ENCODE results near the gene CEP44. TPM values are rescaled to one million over a fixed set of nuclear protein-coding genes. Genes with fewer than 3 reads are reported as not detected.

The CEP44 gene
- total and polyA plus RNA-seq, 10 of the 15 experiments (the other 5 are each of a cell fraction or from before 2014, with no cell fraction given): 7.6 to 19.8 (median 14.2) TPM

DNA sequence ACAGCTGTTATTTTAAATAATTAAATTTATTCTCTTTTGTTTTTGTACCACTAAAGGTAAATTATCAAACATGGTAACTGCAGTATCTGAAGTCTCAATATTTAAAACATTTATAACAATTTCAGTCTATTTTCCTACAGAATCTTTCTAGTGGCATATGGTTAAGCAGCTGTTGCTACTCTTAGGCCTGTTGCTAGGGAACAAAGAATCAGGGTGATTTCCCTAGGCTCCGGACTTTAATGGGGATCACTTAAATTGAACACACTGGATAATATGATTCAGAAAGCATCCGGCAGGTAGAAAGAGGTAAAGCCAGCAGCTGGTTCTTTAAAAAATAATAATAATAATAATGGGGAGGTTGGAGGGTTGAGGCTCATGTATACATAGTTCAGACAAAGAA is 17.8 kb upstream of the CEP44 start:
- TF ChIP-seq RFX5 (IDR thresholded peaks at IDR 0.05; ENCODE audit: low read depth, low read length) (0 out of 2 replicates have a peak, but pooled peaks have one; percentile 31), KAT2A (conservative IDR thresholded peaks at IDR 0.05; ENCODE audit: control insufficient read depth, low read depth, low read length) (no peak)
- Histone ChIP-seq H3K4me3 (no peak overlapping the region), H3K9me3 (replicated peaks; ENCODE audit: control insufficient read depth, insufficient read depth, low read length) (no peaks in the 10 kb centered on the region), H3K9ac (ENCODE audit: control insufficient read depth, insufficient read depth, low read length) (no peak overlapping the region), H3K4me2 (ENCODE audit: control insufficient read depth, insufficient read depth) (no peak overlapping the region), H4K20me1 (ENCODE audit: control insufficient read depth, insufficient read depth) (no peaks in the 10 kb centered on the region), H3K27ac (ENCODE audit: control insufficient read depth, insufficient read depth) (no peak overlapping the region; the same call in 1 of the 2 replicates), H3K79me2 (ENCODE audit: control insufficient read depth, insufficient read depth, low read length) (no peaks in the 10 kb centered on the region; the same call in 1 of the 2 replicates), H3K4me1 (ENCODE audit: control insufficient read depth, insufficient read depth, low read length) (peaks cover 4% of the 10 kb centered on the region), H2AFZ (ENCODE audit: control insufficient read depth, low read depth, low read length) (no peak overlapping the region), H3K27me3 (replicated peaks in 1 of 2; ENCODE audit: control insufficient read depth in 2 of 2, insufficient read depth in 2 of 2, low read length in 1 of 2) (no peaks in the 10 kb centered on the region), H3K36me3 (ENCODE audit: control insufficient read depth in 2 of 2, insufficient read depth in 2 of 2, low read length in 1 of 2) (no peaks in the 10 kb centered on the region; a peak in 1 of 4 replicates)
- FAIRE-seq (no peak), ATAC-seq (peak; percentile 70), DNase-seq (ENCODE audit: low read depth, low spot score) (no peak)
- in situ Hi-C loops (cut with MboI) (no loop called here), intact Hi-C loops (cut with micrococcal nuclease; ENCODE audit: unreplicated experiment) (no loop called here)
- BruUV-seq (replicated peaks): no TSS peak
- ChIA-PET RAD21 (ENCODE audit: unreplicated experiment) (interaction anchor here (1.4 to 1.5 kb wide), 2 partner anchors 9 to 15 kb away, joined by 3 to 5 read pairs; no protein-coding TSS in a partner anchor), POLR2A (interaction anchor here (1.1 to 3.8 kb wide), 2 partner anchors 14 to 17 kb away, joined by 3 to 21 read pairs; partner anchors contain the start of genes CEP44 and FBXO8), CTCF (interaction anchor here (0.7 to 2.2 kb wide), 8 partner anchors 9 to 106 kb away, joined by 3 to 9 read pairs (median 5); partner anchors contain the start of genes CEP44 and FBXO8), SMC1A (ENCODE audit: uncharacterized antibody, unreplicated experiment) (interaction anchor here (1.0 to 3.8 kb wide), 14 partner anchors 8 to 93 kb away, joined by 3 to 45 read pairs (median 4); partner anchors contain the start of genes CEP44 and FBXO8)
- WGBS (ENCODE audit: insufficient coverage, insufficient replicate concordance, low lambda C conversion rate, missing lambda C conversion rate): 95% methylated on average over 2 of the region's 2 CpGs

DNA sequence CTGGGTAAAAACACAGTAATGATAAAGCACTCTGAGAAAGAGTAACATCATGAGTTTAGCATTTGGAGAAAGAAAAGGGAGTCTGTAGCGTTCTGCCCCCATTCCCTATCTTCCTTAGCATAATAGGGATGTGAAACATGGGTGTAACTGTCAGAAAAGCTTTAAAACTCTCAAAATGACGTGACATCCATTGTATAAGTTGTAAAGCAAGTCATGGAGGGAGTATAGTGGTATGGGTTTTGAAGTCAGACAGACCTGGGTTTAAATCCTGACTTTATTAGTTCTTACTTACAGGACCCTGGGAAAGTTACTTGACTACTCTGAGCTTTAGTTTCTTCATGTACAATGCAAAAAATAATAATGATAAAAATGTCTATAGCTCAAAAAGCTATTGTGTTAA is 17.3 kb upstream of the CEP44 start:
- no peak for FAIRE-seq
- WGBS (ENCODE audit: insufficient coverage, insufficient replicate concordance, low lambda C conversion rate, missing lambda C conversion rate): 60% methylated on average over 2 of the region's 2 CpGs
- intact Hi-C loops (cut with micrococcal nuclease; ENCODE audit: unreplicated experiment): no loop called here

More for the DNA sequence above, 17.3 kb upstream of the CEP44 start:
- BruUV-seq (replicated peaks): no TSS peak
- Histone ChIP-seq H3K27me3 (replicated peaks in 1 of 2; ENCODE audit: control insufficient read depth in 2 of 2, insufficient read depth in 2 of 2, low read length in 1 of 2) (no peaks in the 10 kb centered on the region), H3K27ac (ENCODE audit: control insufficient read depth, insufficient read depth) (no peak overlapping the region; the same call in 1 of the 2 replicates), H3K4me2 (ENCODE audit: control insufficient read depth, insufficient read depth) (peak overlapping the region; percentile 38; the same call in 1 of the 2 replicates), H3K79me2 (ENCODE audit: control insufficient read depth, insufficient read depth, low read length) (no peaks in the 10 kb centered on the region; the same call in 1 of the 2 replicates), H3K9ac (ENCODE audit: control insufficient read depth, insufficient read depth, low read length) (no peak overlapping the region), H3K4me3 (no peak overlapping the region), H3K4me1 (ENCODE audit: control insufficient read depth, insufficient read depth, low read length) (peaks cover 4% of the 10 kb centered on the region), H4K20me1 (ENCODE audit: control insufficient read depth, insufficient read depth) (no peaks in the 10 kb centered on the region), H3K36me3 (ENCODE audit: control insufficient read depth in 2 of 2, insufficient read depth in 2 of 2, low read length in 1 of 2) (no peaks in the 10 kb centered on the region; a peak in 1 of 4 replicates), H2AFZ (ENCODE audit: control insufficient read depth, low read depth, low read length) (no peak overlapping the region), H3K9me3 (replicated peaks; ENCODE audit: control insufficient read depth, insufficient read depth, low read length) (no peaks in the 10 kb centered on the region)
- ChIA-PET SMC1A (ENCODE audit: uncharacterized antibody, unreplicated experiment) (interaction anchor here (0.8 to 3.8 kb wide), 14 partner anchors 9 to 93 kb away, joined by 3 to 45 read pairs (median 4); partner anchors contain the start of genes CEP44 and FBXO8), RAD21 (ENCODE audit: unreplicated experiment) (interaction anchor here (0.8 to 1.5 kb wide), 4 partner anchors 9 to 15 kb away, joined by 3 to 5 read pairs (median 4); no protein-coding TSS in a partner anchor), CTCF (interaction anchor here (0.9 to 2.2 kb wide), 8 partner anchors 10 to 68 kb away, joined by 4 to 9 read pairs (median 6); partner anchors contain the start of genes CEP44 and FBXO8), POLR2A (interaction anchor here (1.1 to 3.8 kb wide), 3 partner anchors 12 to 16 kb away, joined by 3 to 21 read pairs (median 8); partner anchors contain the start of genes CEP44 and FBXO8)
- DNase-seq (ENCODE audit: low read depth, low spot score): no peak
- TF ChIP-seq, protein P1, sequence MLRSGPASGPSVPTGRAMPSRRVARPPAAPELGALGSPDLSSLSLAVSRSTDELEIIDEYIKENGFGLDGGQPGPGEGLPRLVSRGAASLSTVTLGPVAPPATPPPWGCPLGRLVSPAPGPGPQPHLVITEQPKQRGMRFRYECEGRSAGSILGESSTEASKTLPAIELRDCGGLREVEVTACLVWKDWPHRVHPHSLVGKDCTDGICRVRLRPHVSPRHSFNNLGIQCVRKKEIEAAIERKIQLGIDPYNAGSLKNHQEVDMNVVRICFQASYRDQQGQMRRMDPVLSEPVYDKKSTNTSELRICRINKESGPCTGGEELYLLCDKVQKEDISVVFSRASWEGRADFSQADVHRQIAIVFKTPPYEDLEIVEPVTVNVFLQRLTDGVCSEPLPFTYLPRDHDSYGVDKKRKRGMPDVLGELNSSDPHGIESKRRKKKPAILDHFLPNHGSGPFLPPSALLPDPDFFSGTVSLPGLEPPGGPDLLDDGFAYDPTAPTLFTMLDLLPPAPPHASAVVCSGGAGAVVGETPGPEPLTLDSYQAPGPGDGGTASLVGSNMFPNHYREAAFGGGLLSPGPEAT (IDR thresholded peaks at IDR 0.05; ENCODE audit: low read depth): no peak
- TF ChIP-seq IKZF1 (conservative IDR thresholded peaks at IDR 0.05) (peak; percentile 56), GABPA (IDR thresholded peaks at IDR 0.05; ENCODE audit: low read depth) (no peak), SPI1 (IDR thresholded peaks at IDR 0.05; ENCODE audit: borderline replicate concordance, insufficient read depth, low read depth, low read length) (0 out of 2 replicates have a peak, but pooled peaks have one; percentile 10), MTA2 (IDR thresholded peaks at IDR 0.05; ENCODE audit: low read depth) (0 out of 2 replicates have a peak, but pooled peaks have one; percentile 42), BRCA1 (IDR thresholded peaks at IDR 0.05; ENCODE audit: low read depth, low read length) (no peak), NFYA (IDR thresholded peaks at IDR 0.05; ENCODE audit: borderline replicate concordance, low read depth, low read length) (no peak), IKZF2 (IDR thresholded peaks at IDR 0.05) (peak; percentile 57 to 69; a peak in 2 of 4 replicates)
- TF ChIP-seq, protein P2, sequence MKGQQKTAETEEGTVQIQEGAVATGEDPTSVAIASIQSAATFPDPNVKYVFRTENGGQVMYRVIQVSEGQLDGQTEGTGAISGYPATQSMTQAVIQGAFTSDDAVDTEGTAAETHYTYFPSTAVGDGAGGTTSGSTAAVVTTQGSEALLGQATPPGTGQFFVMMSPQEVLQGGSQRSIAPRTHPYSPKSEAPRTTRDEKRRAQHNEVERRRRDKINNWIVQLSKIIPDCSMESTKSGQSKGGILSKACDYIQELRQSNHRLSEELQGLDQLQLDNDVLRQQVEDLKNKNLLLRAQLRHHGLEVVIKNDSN (IDR thresholded peaks at IDR 0.05; ENCODE audit: borderline replicate concordance, extremely low read length, insufficient read depth, low read depth, low read length): no peak
- ATAC-seq: peak; percentile 74
- in situ Hi-C loops (cut with MboI): no loop called here
